ENCODE measurements around the gene PLEKHN1.

The PLEKHN1 gene, protein sequence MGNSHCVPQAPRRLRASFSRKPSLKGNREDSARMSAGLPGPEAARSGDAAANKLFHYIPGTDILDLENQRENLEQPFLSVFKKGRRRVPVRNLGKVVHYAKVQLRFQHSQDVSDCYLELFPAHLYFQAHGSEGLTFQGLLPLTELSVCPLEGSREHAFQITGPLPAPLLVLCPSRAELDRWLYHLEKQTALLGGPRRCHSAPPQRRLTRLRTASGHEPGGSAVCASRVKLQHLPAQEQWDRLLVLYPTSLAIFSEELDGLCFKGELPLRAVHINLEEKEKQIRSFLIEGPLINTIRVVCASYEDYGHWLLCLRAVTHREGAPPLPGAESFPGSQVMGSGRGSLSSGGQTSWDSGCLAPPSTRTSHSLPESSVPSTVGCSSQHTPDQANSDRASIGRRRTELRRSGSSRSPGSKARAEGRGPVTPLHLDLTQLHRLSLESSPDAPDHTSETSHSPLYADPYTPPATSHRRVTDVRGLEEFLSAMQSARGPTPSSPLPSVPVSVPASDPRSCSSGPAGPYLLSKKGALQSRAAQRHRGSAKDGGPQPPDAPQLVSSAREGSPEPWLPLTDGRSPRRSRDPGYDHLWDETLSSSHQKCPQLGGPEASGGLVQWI

GRCh38 chr1:966135-966703 is at the start of gene PLEKHN1:
Gene PLEKHN1, plus strand, starts transcription at chr1:966482. Its CDS starts 50 bp downstream, at chr1:966532.
- DNase-seq: no peak

DNA sequence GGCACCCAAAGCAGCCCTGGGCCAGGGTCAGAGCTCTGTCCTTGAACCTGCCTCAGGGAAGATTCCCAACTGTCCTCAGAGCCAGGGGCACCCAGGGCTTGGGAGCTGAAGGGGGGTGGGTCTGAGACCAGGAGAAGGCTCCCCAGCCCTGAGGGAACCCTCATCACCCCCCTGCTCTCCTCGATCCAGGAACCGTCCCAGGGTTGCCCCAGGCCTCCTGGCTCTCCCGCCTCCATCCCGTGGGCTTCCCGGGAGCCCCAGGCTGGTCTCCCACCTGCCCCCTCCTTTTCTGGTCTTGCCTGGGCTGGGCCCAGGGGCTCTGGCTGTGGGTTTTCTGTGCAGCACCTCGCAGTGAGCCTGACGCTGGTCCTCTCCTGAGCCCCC is 49.2 kb upstream of the PLEKHN1 start:
- no peak for DNase-seq

DNA sequence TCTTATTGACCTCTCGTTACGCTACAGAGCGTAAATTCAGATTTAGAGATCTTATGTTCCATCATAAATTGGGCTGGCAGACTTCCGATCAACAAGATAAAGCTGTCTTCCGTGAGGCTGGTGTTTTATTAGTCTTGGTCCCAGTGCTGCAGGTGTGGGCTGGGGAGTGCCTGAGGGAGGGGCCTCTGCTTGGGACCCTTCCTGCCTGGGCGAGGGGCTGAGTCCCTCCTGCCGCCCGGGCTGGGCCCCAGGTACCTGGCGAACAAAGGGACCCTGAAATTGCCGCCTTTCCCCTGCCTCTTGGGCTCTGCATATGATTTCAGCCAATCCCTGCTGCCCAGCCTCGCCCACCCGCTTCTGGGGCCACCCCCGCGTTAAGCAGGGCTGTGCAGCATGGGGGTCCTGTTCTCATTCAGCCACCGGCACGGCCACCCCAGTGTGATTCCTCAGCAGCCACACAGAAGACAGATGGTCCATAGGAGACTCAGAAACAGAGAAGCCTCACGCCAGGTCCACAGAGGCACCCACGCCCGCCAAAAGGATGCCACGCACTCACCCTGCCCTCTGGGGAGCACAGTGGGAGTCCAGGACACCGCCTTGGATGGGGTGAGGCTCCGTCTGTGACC is 48.7 kb upstream of the PLEKHN1 start:
- DNase-seq: no peak

GRCh38 chr1:918353-918752 is 47.9 kb upstream of the PLEKHN1 start:
- DNase-seq: no peak

DNA sequence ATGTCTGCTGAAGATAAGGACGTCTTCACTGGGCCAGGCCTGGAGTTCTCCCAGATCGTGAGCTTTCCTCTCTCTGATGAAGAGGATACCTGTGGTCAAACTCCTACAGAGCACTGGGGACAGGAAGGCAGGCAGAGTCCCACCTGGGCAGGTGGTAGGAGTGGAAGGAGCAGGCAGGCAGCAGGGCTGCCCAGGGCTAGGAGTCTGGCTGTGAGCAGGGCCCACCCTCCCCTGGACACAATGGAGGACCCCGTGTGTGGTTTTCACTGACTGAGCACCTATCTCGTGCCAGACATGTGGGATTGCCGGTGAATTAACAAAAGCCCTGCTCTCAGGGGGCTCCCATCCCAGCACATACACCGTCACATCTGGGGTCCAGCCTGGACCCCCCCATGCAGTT is 47.4 kb upstream of the PLEKHN1 start:
- DNase-seq: no peak

GRCh38 chr1:919271-919872 is 46.9 kb upstream of the PLEKHN1 start:
- no peak for DNase-seq

- no peak for DNase-seq
Observed at GRCh38 chr1:920010-920409, 46.3 kb upstream of the PLEKHN1 start.

- DNase-seq: no peak
Observed at GRCh38 chr1:920521-920920, 45.8 kb upstream of the PLEKHN1 start.

GRCh38 chr1:921011-921837 is 45.1 kb upstream of the PLEKHN1 start:
- DNase-seq: peak; percentile 40

DNA sequence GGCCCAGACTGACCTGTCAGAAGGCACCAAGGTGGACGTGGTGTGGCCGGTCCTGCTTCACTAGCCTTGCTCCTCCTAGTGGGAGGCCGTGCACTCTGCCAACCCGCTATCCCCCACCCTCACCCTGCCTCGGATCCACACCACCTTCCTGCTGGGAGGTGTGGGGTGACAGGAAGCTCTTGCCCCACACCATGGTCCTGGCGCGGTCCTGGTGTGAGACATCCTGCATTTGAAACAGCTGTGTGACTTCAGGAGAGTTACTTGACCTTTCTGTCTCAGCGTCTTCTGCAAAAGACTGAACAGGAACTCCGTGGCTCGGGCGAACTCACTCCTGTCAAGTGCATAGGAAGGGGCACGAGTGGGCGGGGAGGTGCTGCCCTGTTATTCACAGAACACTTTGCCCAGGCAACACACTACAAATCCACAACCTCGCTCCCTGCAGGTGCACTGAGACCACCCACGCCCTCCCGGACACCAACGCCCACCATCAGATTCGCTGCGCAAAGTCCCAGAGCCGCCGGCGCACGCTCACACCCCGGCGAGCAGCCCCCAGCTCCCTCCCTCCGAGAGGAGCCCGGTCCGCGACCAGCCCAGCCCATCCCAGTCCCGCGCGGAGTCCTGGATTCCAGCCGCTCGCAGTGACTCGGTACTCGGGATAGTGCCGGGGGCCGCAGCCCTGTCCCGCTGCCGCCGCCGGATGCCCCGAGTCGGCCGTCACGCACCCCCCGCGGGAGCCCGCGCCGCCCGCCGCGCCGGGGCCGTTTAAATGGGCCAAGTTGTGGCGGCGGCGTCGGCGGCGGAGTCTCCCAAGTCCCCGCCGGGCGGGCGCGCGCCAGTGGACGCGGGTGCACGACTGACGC is 42.9 kb upstream of the PLEKHN1 start, which contains the start of gene SAMD11:
TSS of gene SAMD11 (plus strand) at position 793 of the 860 bp plus-strand sequence. CDS start 509 bp downstream, outside the sequence.
- no peak for DNase-seq

- no peak for DNase-seq
Observed at GRCh38 chr1:923991-924655, 42.2 kb upstream of the PLEKHN1 start.

DNA sequence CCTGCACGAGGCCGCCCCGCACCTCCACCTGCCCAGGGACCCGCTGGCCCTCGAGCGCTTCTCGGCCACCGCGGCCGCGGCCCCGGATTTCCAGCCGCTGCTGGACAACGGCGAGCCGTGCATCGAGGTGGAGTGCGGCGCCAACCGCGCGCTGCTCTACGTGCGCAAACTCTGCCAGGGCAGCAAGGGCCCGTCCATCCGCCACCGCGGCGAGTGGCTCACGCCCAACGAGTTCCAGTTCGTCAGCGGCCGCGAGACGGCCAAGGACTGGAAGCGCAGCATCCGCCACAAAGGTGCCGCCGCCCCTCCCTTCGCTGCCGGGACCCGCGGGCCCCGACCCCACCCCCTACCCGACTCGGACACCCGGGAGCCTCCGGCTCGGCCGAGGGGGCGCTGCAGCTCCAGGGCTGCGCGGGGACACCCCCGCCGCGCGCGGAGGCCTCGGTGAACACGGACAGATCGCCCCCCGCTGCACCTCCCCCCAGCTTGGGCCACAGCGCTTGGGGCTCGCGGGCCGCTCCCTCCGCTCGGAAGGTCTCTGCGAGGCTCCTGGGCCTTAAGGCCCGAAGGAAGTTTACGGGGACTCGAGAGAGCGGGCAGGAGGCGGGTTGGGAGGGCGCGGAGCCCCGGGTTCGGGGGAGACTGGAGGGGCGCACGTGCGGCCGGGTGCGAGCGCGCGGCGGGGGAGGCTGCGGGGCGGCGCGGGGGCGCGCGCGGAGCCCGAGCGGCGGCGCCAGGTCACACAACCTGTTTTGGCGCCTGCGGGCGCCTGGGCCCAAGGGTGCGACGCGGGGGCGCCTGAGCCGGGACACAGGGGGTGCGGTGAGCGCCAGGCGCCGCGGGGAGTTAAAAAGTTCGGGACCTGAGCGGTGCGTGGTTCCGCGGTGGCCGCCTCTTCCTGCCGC is 41.4 kb upstream of the PLEKHN1 start:
- DNase-seq: no peak

- DNase-seq: no peak
Observed at GRCh38 chr1:925561-926421, 40.5 kb upstream of the PLEKHN1 start.

DNA sequence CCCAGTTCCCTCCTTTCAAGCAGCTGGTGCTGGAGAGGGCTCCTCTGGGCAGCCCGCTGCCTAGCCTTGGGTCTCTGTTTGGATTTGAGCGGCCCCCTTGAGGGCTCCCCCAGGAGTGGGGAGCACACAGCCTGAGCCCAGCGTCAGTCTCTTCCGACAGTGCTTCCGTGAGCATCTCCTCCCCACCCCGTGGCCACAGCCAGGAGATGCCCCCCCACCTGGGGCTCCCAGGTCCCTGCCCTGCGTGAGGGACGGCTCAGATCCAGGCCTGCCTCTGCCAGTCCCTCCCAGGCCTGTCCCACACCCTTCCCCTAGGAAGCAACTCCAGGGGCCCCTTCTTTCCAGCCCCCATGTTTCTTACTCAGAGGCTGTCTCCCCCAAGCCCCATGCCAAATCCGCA is 39.0 kb upstream of the PLEKHN1 start:
- no peak for DNase-seq

- no peak for DNase-seq
Observed at GRCh38 chr1:927748-928147, 38.5 kb upstream of the PLEKHN1 start.

- no peak for DNase-seq
Observed at GRCh38 chr1:928825-929661, 37.2 kb upstream of the PLEKHN1 start.
